HepG2 (cell line): ENCODE data around the gene UNC50. TPM values are rescaled to one million over a fixed set of nuclear protein-coding genes. Genes with fewer than 3 reads are reported as not detected.
A peak's percentile ranks its signal among the peaks of the same experiment; 100 is the strongest.

ENCODE experiments used
- ATF4 ChIP-seq, 2 experiments: fragments of 450-650 bp in 1 of 2; sonication (generic) in 1 of 2; formaldehyde crosslinking; IDR thresholded peaks; 2 replicates each; pipeline versions ENCODE4 v1.5.0 to v1.8.0; 2020 to 2022; ENCODE audit warnings: mild to moderate bottlenecking in 1 of 2, missing genetic modification reagents in 1 of 2
- CBX2 ChIP-seq, 2 experiments: fragments of 200-600 bp in 1 of 2; sonication (generic); formaldehyde crosslinking in 1 of 2; IDR thresholded peaks; 2 replicates each; pipeline versions ENCODE4 v1.7.0 to v1.8.1; 2018 to 2022; ENCODE audit warnings: low read depth in 2 of 2, low read length in 1 of 2, mild to moderate bottlenecking in 1 of 2, missing genetic modification reagents in 1 of 2
- HNF1A ChIP-seq, 2 experiments: sonication (generic) in 1 of 2; formaldehyde crosslinking in 1 of 2; IDR thresholded peaks; 2 replicates each; pipeline versions ENCODE4 v1.4.0 to v1.6.1; 2016 to 2020; ENCODE audit warnings: borderline replicate concordance in 1 of 2, low read depth in 1 of 2, mild to moderate bottlenecking in 1 of 2, missing genetic modification reagents in 1 of 2
- PRPF4 ChIP-seq: fragments of 200-400 bp; formaldehyde crosslinking; IDR thresholded peaks from 2 replicates; pipeline ENCODE4 v1.6.1; 2016; ENCODE audit warnings: low read length, low read depth; ENCODE audit not compliant: poor library complexity, severe bottlenecking
- SNAPC4 ChIP-seq: sonication (generic); formaldehyde crosslinking; IDR thresholded peaks from 2 replicates; pipeline ENCODE4 v1.4.0; 2020; ENCODE audit warnings: mild to moderate bottlenecking, missing genetic modification reagents
- ZFP90 ChIP-seq: sonication (generic); formaldehyde crosslinking; IDR thresholded peaks from 2 replicates; pipeline ENCODE4 v1.8.0; 2022; ENCODE audit warnings: missing genetic modification reagents, mild to moderate bottlenecking, inconsistent platforms, borderline replicate concordance
- ZNF317 ChIP-seq: sonication (generic); formaldehyde crosslinking; IDR thresholded peaks from 2 replicates; pipeline ENCODE4 v1.5.0; 2020; ENCODE audit warnings: mild to moderate bottlenecking, missing genetic modification reagents
- ZNF501 ChIP-seq: sonication (generic); formaldehyde crosslinking; IDR thresholded peaks from 2 replicates; pipeline ENCODE4 v1.5.1; 2020; ENCODE audit warnings: mild to moderate bottlenecking, moderate library complexity, missing genetic modification reagents
- polyA plus RNA-seq, 8 experiments: library from polyadenylated mRNA; depleted of rRNA in 3 of 8; stranded (reverse) in 7 of 8; unstranded in 1 of 8; fragments of >200 nt; fragmentation: Illumina TruSeq in 4 of 8; extraction: Trizol in 4 of 8; gene quantifications; 2 replicates each; pipeline versions ENCODE4 v1.2.1 to v1.2.3, GENCODE V29; 2011 to 2016; ENCODE audit warnings: low read depth in 4 of 8, missing spikeins in 1 of 8, mixed read lengths in 1 of 8; ENCODE audit not compliant: insufficient read depth in 1 of 8
- total RNA-seq, 5 experiments: library from RNA; depleted of rRNA; stranded (reverse); fragments of >200 nt; fragmentation: Illumina TruSeq; extraction: Trizol; gene quantifications; 2 replicates each; pipeline ENCODE4 v1.2.3, GENCODE V29; 2016; ENCODE audit warnings: low read depth in 1 of 5

The UNC50 gene
- total and polyA plus RNA-seq, 2 of the 13 experiments (the other 11 are each of a cell fraction or from before 2014, with no cell fraction given) = 92.6 to 95.6 TPM

GRCh38 chr2:98608116-98608961 is at the start of gene UNC50, which contains the start of gene COA5 (continued):
- no peak for TF ChIP-seq CBX2 (IDR thresholded peaks at IDR 0.05; ENCODE audit: low read depth, low read length)
- TF ChIP-seq CBX2 (CRISPR knock-in tag; IDR thresholded peaks at IDR 0.05; ENCODE audit: low read depth) = no peak
- TF ChIP-seq ZFP90 (CRISPR knock-in tag) = peak; percentile 83
- peak in 1 of 2 experiments; percentile 80; a peak in 2 of 4 replicates for TF ChIP-seq ATF4 (CRISPR knock-in tag; IDR thresholded peaks at IDR 0.05)
- TF ChIP-seq ZNF501 = peak; percentile 99
- no peak; the same call in 1 of the 2 replicates for TF ChIP-seq HNF1A (IDR thresholded peaks at IDR 0.05; ENCODE audit: low read depth)
- TF ChIP-seq HNF1A (CRISPR knock-in tag; IDR thresholded peaks at IDR 0.05; ENCODE audit: borderline replicate concordance) = peak; percentile 84; the same call in 1 of the 2 replicates
- no peak for TF ChIP-seq PRPF4
- TF ChIP-seq ZNF317 (CRISPR knock-in tag) = peak; percentile 82
- peak; percentile 78 for TF ChIP-seq SNAPC4 (CRISPR knock-in tag)
